RWPE2 (cell line): ENCODE results near the gene ITPK1.
A peak's percentile ranks its signal among the peaks of the same experiment; 100 is the strongest.

ENCODE experiments used
- ATAC-seq: fragments of 200-7000 bp; cut with Tn5 transposase; 3 replicates; pipeline ENCODE4 v1.9.1; 2021; ENCODE audit warnings: low read depth
- DNase-seq: peaks from one replicate; pipeline ENCODE4 v3.0.0-alpha.2; 2020; ENCODE audit warnings: low spot score
- H3K27ac ChIP-seq: fragments of 450-650 bp; 2 replicates; pipeline ENCODE4 v1.5.1; 2017; ENCODE audit warnings: mild to moderate bottlenecking; ENCODE audit not compliant: poor library complexity, severe bottlenecking
- H3K27me3 ChIP-seq: fragments of 250-450 bp; sonication (Bioruptor Pico); 2 replicates; pipeline ENCODE4 v1.5.1; 2021; ENCODE audit warnings: mild to moderate bottlenecking, moderate library complexity; ENCODE audit not compliant: insufficient read depth, poor library complexity, severe bottlenecking
- H3K36me3 ChIP-seq: fragments of 250-450 bp; sonication (Bioruptor Pico); 2 replicates; pipeline ENCODE4 v1.5.1; 2020; ENCODE audit warnings: low read depth, mild to moderate bottlenecking, moderate library complexity
- H3K4me1 ChIP-seq: fragments of 250-450 bp; sonication (Bioruptor Pico); 2 replicates; pipeline ENCODE4 v1.5.1; 2021; ENCODE audit warnings: mild to moderate bottlenecking, moderate library complexity; ENCODE audit not compliant: insufficient read depth, poor library complexity, severe bottlenecking
- H3K4me3 ChIP-seq: fragments of 250-450 bp; sonication (Bioruptor Pico); 2 replicates; pipeline ENCODE4 v1.5.1; 2021; ENCODE audit warnings: mild to moderate bottlenecking, moderate library complexity; ENCODE audit not compliant: severe bottlenecking
- H3K9me3 ChIP-seq: fragments of 250-450 bp; sonication (Bioruptor Pico); 2 replicates; pipeline ENCODE4 v1.5.1; 2021; ENCODE audit warnings: mild to moderate bottlenecking, moderate library complexity; ENCODE audit not compliant: severe bottlenecking
- TF ChIP-seq, protein P1 (sequence below): fragments of 450-650 bp; IDR thresholded peaks from one replicate; pipeline ENCODE4 v1.5.1; 2017; ENCODE audit warnings: mild to moderate bottlenecking, moderate library complexity; ENCODE audit not compliant: poor library complexity, severe bottlenecking

ITPK1 gene

DNA sequence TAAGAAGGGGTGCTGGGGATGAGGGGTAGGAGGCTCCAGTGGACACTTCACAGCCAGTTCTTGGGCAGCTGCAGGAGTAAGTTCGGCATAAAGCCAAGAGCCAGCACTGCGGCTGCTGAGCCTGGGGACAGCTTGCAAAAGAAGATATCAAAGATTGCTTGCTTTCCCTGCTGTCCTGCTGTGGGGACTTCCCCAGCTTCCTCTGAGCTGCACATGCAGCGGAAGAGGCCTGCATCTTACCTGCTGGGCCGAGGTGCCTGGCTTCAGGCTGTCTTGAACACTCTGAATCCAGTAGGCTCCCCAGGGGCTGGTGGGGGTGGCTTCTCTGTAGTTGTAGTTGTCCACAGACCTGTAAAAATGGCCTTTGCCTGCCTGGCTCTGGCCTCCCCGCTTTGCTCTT is 191.5 kb downstream of the ITPK1 start:
- H3K4me3 ChIP-seq, result no peak overlapping the region
- TF ChIP-seq, protein P1, sequence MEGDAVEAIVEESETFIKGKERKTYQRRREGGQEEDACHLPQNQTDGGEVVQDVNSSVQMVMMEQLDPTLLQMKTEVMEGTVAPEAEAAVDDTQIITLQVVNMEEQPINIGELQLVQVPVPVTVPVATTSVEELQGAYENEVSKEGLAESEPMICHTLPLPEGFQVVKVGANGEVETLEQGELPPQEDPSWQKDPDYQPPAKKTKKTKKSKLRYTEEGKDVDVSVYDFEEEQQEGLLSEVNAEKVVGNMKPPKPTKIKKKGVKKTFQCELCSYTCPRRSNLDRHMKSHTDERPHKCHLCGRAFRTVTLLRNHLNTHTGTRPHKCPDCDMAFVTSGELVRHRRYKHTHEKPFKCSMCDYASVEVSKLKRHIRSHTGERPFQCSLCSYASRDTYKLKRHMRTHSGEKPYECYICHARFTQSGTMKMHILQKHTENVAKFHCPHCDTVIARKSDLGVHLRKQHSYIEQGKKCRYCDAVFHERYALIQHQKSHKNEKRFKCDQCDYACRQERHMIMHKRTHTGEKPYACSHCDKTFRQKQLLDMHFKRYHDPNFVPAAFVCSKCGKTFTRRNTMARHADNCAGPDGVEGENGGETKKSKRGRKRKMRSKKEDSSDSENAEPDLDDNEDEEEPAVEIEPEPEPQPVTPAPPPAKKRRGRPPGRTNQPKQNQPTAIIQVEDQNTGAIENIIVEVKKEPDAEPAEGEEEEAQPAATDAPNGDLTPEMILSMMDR, result no peak
- H3K4me1 ChIP-seq, result peaks cover 21% of the 10 kb centered on the region
- ATAC-seq, result no peak
- no peak overlapping the region for H3K27ac ChIP-seq
- H3K27me3 ChIP-seq, result peaks cover 18% of the 10 kb centered on the region
- H3K36me3 ChIP-seq, result no peaks in the 10 kb centered on the region
- H3K9me3 ChIP-seq, result no peaks in the 10 kb centered on the region
- DNase-seq, result no peak

GRCh38 chr14:92923744-92924103 is 192.0 kb downstream of the ITPK1 start:
- DNase-seq, result no peak
- Histone ChIP-seq H3K4me3 (no peak overlapping the region), H3K27ac (no peak overlapping the region), H3K9me3 (no peaks in the 10 kb centered on the region), H3K36me3 (no peaks in the 10 kb centered on the region), H3K27me3 (peaks cover 19% of the 10 kb centered on the region), H3K4me1 (peaks cover 21% of the 10 kb centered on the region)
- TF ChIP-seq, protein P1, result no peak
- no peak for ATAC-seq

DNA sequence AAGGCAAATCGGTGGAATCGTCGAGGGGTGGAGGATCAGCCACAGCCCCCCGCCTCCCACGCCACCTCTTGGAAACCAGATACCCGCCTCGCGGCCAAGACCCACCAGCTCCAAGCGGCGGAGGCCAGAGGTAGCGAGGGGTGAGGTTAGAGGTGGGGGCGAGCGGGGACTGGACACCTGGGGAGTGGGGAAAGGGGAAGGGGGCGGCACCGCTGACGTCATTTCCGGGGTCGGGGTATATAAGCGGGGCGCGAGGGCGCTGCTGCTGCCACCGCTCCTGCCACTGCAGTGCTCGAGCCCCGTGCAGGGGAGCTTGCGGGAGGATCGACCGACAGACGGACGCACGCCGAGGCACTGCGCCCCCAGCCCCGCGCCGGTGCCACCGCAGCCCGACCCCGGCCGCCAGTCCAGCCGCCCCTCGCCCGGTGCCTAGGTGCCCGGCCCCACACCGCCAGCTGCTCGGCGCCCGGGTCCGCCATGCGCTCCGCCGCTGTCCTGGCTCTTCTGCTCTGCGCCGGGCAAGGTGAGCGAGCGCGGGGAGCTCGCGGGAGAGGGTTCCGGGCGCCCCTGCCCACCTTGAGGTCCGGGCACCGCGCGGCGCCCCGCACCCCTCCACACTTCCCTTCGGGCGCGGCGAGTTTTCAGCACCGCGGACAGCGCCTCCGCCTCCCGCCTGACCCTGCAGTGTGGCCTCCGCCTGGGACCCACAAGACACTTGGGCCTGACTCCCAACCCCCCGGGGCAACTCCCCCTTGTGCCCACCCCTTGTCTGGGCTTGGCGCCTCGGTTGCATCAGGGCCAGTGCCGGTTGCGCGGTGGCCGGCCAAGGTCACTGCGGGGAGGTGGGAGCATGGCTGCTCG is 192.6 kb downstream of the ITPK1 start, which contains the start of gene CHGA:
Gene CHGA (plus strand): TSS at position 268 of the 861 bp plus-strand sequence. CDS start 210 bp downstream, at position 478.
- peaks cover 19% of the 10 kb centered on the region for H3K27me3 ChIP-seq
- TF ChIP-seq, protein P1, result no peak
- peak; percentile 76 for DNase-seq
- no peaks in the 10 kb centered on the region for H3K36me3 ChIP-seq
- peaks cover 21% of the 10 kb centered on the region for H3K4me1 ChIP-seq
- peak; percentile 37; the same call in 2 of the 3 replicates for ATAC-seq
- no peaks in the 10 kb centered on the region for H3K9me3 ChIP-seq
- H3K27ac ChIP-seq, result no peak within 1 kb of the TSS
- H3K4me3 ChIP-seq, result no peak within 1 kb of the TSS

- no peak overlapping the region for H3K27ac ChIP-seq
- H3K4me1 ChIP-seq, result peaks cover 16% of the 10 kb centered on the region
- no peaks in the 10 kb centered on the region for H3K36me3 ChIP-seq
- ATAC-seq, result no peak
- TF ChIP-seq, protein P1, result no peak
- no peak overlapping the region for H3K4me3 ChIP-seq
- H3K9me3 ChIP-seq, result no peaks in the 10 kb centered on the region
- DNase-seq, result no peak
- peaks cover 23% of the 10 kb centered on the region for H3K27me3 ChIP-seq
Measured at GRCh38 chr14:92922155-92922735, 193.5 kb downstream of the ITPK1 start.
